ENCODE measurements around the gene CDH23.

Gene CDH23

GRCh38 chr10:71641449-71641848 lies 244.7 kb downstream of the CDH23 start:
- TF ChIP-seq, protein P1, sequence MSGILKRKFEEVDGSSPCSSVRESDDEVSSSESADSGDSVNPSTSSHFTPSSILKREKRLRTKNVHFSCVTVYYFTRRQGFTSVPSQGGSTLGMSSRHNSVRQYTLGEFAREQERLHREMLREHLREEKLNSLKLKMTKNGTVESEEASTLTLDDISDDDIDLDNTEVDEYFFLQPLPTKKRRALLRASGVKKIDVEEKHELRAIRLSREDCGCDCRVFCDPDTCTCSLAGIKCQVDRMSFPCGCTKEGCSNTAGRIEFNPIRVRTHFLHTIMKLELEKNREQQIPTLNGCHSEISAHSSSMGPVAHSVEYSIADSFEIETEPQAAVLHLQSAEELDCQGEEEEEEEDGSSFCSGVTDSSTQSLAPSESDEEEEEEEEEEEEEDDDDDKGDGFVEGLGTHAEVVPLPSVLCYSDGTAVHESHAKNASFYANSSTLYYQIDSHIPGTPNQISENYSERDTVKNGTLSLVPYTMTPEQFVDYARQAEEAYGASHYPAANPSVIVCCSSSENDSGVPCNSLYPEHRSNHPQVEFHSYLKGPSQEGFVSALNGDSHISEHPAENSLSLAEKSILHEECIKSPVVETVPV (CRISPR knock-in tag; IDR thresholded peaks at IDR 0.05): no peak
- TF ChIP-seq TSHZ2 (CRISPR knock-in tag; IDR thresholded peaks at IDR 0.05): no peak
- TF ChIP-seq CREB5 (CRISPR knock-in tag; IDR thresholded peaks at IDR 0.05; ENCODE audit: low read depth): no peak
- no peak for TF ChIP-seq PPARA (CRISPR knock-in tag; IDR thresholded peaks at IDR 0.05; ENCODE audit: borderline replicate concordance)
- no peak for TF ChIP-seq ZFP30 (CRISPR knock-in tag; IDR thresholded peaks at IDR 0.05)
- TF ChIP-seq GLIS3 (CRISPR knock-in tag; IDR thresholded peaks at IDR 0.05): no peak
- TF ChIP-seq ARNTL (CRISPR knock-in tag; IDR thresholded peaks at IDR 0.05; ENCODE audit: borderline replicate concordance, low read depth): no peak
- TF ChIP-seq TOX (CRISPR knock-in tag; IDR thresholded peaks at IDR 0.05; ENCODE audit: borderline replicate concordance): no peak
- no peak for TF ChIP-seq RARB (CRISPR knock-in tag; IDR thresholded peaks at IDR 0.05)
- TF ChIP-seq ZNF565 (CRISPR knock-in tag; conservative IDR thresholded peaks at IDR 0.05; ENCODE audit: low read depth): no peak
- no peak for ATAC-seq

DNA sequence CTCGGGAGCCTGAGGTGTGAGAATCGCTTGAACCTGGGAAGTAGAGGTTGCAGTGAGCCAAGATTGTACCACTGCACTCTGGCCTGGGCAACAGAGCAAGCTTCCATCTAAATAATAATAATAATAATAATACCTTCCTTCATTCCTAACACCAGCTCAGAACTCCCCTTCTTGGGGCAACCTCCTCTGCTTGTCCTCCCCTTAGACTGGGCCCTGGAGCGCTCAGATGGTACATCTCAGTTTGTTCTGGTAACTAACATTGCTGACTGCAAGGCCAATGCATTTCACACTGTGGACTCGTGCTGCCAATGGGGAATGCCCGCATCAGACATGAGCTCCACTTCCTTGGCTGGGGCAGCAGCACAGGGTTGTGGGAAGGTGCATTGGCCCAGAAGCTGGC lies 245.3 kb downstream of the CDH23 start:
- ATAC-seq: no peak
- TF ChIP-seq ESRRG (CRISPR knock-in tag; IDR thresholded peaks at IDR 0.05) (no peak), ZNF70 (CRISPR knock-in tag; IDR thresholded peaks at IDR 0.05) (no peak), PPARA (CRISPR knock-in tag; IDR thresholded peaks at IDR 0.05; ENCODE audit: borderline replicate concordance) (no peak), ZFP3 (CRISPR knock-in tag; IDR thresholded peaks at IDR 0.05) (no peak), TSHZ2 (CRISPR knock-in tag; IDR thresholded peaks at IDR 0.05) (no peak), ARNTL (CRISPR knock-in tag; IDR thresholded peaks at IDR 0.05; ENCODE audit: borderline replicate concordance, low read depth) (no peak), ZNF565 (CRISPR knock-in tag; conservative IDR thresholded peaks at IDR 0.05; ENCODE audit: low read depth) (no peak), TCF4 (CRISPR knock-in tag; IDR thresholded peaks at IDR 0.05; ENCODE audit: borderline replicate concordance) (no peak), ZC3H10 (CRISPR knock-in tag; IDR thresholded peaks at IDR 0.05) (no peak), RARB (CRISPR knock-in tag; IDR thresholded peaks at IDR 0.05) (no peak), ZFP30 (CRISPR knock-in tag; IDR thresholded peaks at IDR 0.05) (no peak), CREB5 (CRISPR knock-in tag; IDR thresholded peaks at IDR 0.05; ENCODE audit: low read depth) (no peak)
- TF ChIP-seq, protein P1 (CRISPR knock-in tag; IDR thresholded peaks at IDR 0.05): no peak

GRCh38 chr10:71643904-71644303 lies 247.2 kb downstream of the CDH23 start:
- ATAC-seq: no peak
- TF ChIP-seq BACH2 (CRISPR knock-in tag; IDR thresholded peaks at IDR 0.05; ENCODE audit: borderline replicate concordance) (no peak), ZNF8 (CRISPR knock-in tag; IDR thresholded peaks at IDR 0.05) (no peak), ARNTL (CRISPR knock-in tag; IDR thresholded peaks at IDR 0.05; ENCODE audit: borderline replicate concordance, low read depth) (no peak), PATZ1 (CRISPR knock-in tag; IDR thresholded peaks at IDR 0.05; ENCODE audit: borderline replicate concordance) (no peak), TCF4 (CRISPR knock-in tag; IDR thresholded peaks at IDR 0.05; ENCODE audit: borderline replicate concordance) (no peak), ZNF70 (CRISPR knock-in tag; IDR thresholded peaks at IDR 0.05) (no peak), ZC3H10 (CRISPR knock-in tag; IDR thresholded peaks at IDR 0.05) (no peak), ZNF565 (CRISPR knock-in tag; conservative IDR thresholded peaks at IDR 0.05; ENCODE audit: low read depth) (no peak), ZFP3 (CRISPR knock-in tag; IDR thresholded peaks at IDR 0.05) (no peak)
- TF ChIP-seq, protein P2, sequence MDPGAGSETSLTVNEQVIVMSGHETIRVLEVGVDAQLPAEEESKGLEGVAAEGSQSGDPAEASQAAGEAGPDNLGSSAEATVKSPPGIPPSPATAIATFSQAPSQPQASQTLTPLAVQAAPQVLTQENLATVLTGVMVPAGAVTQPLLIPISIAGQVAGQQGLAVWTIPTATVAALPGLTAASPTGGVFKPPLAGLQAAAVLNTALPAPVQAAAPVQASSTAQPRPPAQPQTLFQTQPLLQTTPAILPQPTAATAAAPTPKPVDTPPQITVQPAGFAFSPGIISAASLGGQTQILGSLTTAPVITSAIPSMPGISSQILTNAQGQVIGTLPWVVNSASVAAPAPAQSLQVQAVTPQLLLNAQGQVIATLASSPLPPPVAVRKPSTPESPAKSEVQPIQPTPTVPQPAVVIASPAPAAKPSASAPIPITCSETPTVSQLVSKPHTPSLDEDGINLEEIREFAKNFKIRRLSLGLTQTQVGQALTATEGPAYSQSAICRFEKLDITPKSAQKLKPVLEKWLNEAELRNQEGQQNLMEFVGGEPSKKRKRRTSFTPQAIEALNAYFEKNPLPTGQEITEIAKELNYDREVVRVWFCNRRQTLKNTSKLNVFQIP (CRISPR knock-in tag; IDR thresholded peaks at IDR 0.05; ENCODE audit: borderline replicate concordance, low read depth): no peak
